Liver (tissue), 3 donors: ENCODE data around the gene FBXO44.

ENCODE experiments used
- CTCF ChIP-seq: fragments of 150-350 bp; IDR thresholded peaks from 2 replicates; pipeline ENCODE4 v1.5.1; 2017; ENCODE audit warnings: improper control_type of control experiment, low read depth, low read length; ENCODE audit not compliant: missing input control
- GABPA ChIP-seq, 2 donors: IDR thresholded peaks in 1 of 2; conservative IDR thresholded peaks in 1 of 2; 2 replicates each; pipeline ENCODE4 v1.6.1; 2016; ENCODE audit warnings: antibody characterized with exemption in 2 of 2, mild to moderate bottlenecking in 1 of 2, moderate library complexity in 1 of 2
- JUND ChIP-seq, 2 donors: IDR thresholded peaks; 2 replicates each; pipeline ENCODE4 v1.6.1; 2016; ENCODE audit warnings: antibody characterized with exemption in 2 of 2
- MAX ChIP-seq: IDR thresholded peaks from 2 replicates; pipeline ENCODE4 v1.6.1; 2016; ENCODE audit warnings: antibody characterized with exemption
- REST ChIP-seq: IDR thresholded peaks from 2 replicates; pipeline ENCODE4 v1.6.1; 2016; ENCODE audit warnings: antibody characterized with exemption, mild to moderate bottlenecking
- TAF1 ChIP-seq: conservative IDR thresholded peaks from 2 replicates; pipeline ENCODE4 v1.6.1; 2016; ENCODE audit warnings: antibody characterized with exemption, mild to moderate bottlenecking
- YY1 ChIP-seq: IDR thresholded peaks from 2 replicates; pipeline ENCODE4 v1.6.1; 2016; ENCODE audit warnings: antibody characterized with exemption, mild to moderate bottlenecking
- donor health status: healthy.
- donor health status: healthy.

GRCh38 chr1:11708554-11709350 lies 54.1 kb downstream of the FBXO44 start:
- TF ChIP-seq CTCF = no peak
- no peak for TF ChIP-seq TAF1
- no peak for TF ChIP-seq REST
- no peak for TF ChIP-seq JUND (IDR thresholded peaks at IDR 0.05)
- no peak for TF ChIP-seq MAX
- TF ChIP-seq GABPA (IDR thresholded peaks at IDR 0.05 in 1 of 2, conservative IDR thresholded peaks at IDR 0.05 in 1 of 2) = no peak
- no peak for TF ChIP-seq YY1
